HepG2 (cell line): ENCODE results near the gene INO80C. TPM values are rescaled to one million over a fixed set of nuclear protein-coding genes. Genes with fewer than 3 reads are reported as not detected.

Source experiments
- ADNP ChIP-seq: sonication (generic); formaldehyde crosslinking; IDR thresholded peaks from 2 replicates; pipeline ENCODE4 v1.4.0; 2020; ENCODE audit warnings: missing genetic modification reagents
- CSRNP2 ChIP-seq: sonication (generic); formaldehyde crosslinking; conservative IDR thresholded peaks from 2 replicates; pipeline ENCODE4 v1.8.0; 2022; ENCODE audit warnings: low read depth, missing genetic modification reagents
- E2F1 ChIP-seq: sonication (generic); formaldehyde crosslinking; IDR thresholded peaks from 2 replicates; pipeline ENCODE4 v1.5.0; 2020; ENCODE audit warnings: missing genetic modification reagents
- EEA1 ChIP-seq: sonication (generic); formaldehyde crosslinking; IDR thresholded peaks from 2 replicates; pipeline ENCODE4 v1.5.1; 2020; ENCODE audit warnings: mild to moderate bottlenecking, missing genetic modification reagents, borderline replicate concordance
- ETV5 ChIP-seq: IDR thresholded peaks from 2 replicates; pipeline ENCODE4 v1.6.1; 2018; ENCODE audit warnings: missing biosample characterization, missing genetic modification reagents, inconsistent platforms, borderline replicate concordance
- HNF1B ChIP-seq: sonication (generic); formaldehyde crosslinking; IDR thresholded peaks from 2 replicates; pipeline ENCODE4 v1.5.1; 2020; ENCODE audit warnings: mild to moderate bottlenecking, moderate library complexity, missing genetic modification reagents
- MXI1 ChIP-seq: IDR thresholded peaks from 3 replicates; pipeline ENCODE4 v1.6.1; 2012; ENCODE audit warnings: low read depth, low read length, inconsistent platforms, borderline replicate concordance
- MZF1 ChIP-seq: sonication (generic); formaldehyde crosslinking; IDR thresholded peaks from 2 replicates; pipeline ENCODE4 v1.8.1; 2023; ENCODE audit warnings: mild to moderate bottlenecking, missing genetic modification reagents, borderline replicate concordance
- POLR2AphosphoS2 ChIP-seq: IDR thresholded peaks from 2 replicates; pipeline ENCODE4 v1.6.1; 2011; ENCODE audit warnings: low read depth, low read length, improper control_type of control experiment
- RAD51 ChIP-seq: fragments of 450-650 bp; IDR thresholded peaks from 2 replicates; pipeline ENCODE4 v1.6.1; 2016; ENCODE audit warnings: borderline replicate concordance
- REXO4 ChIP-seq: sonication (generic); formaldehyde crosslinking; IDR thresholded peaks from 2 replicates; pipeline ENCODE4 v1.8.0; 2022; ENCODE audit warnings: missing genetic modification reagents, mild to moderate bottlenecking, borderline replicate concordance
- RFX3 ChIP-seq: IDR thresholded peaks from 2 replicates; pipeline ENCODE4 v1.6.1; 2016; ENCODE audit warnings: missing biosample characterization, missing genetic modification reagents
- SALL2 ChIP-seq: sonication (generic); formaldehyde crosslinking; IDR thresholded peaks from 2 replicates; pipeline ENCODE4 v1.8.1; 2023; ENCODE audit warnings: mild to moderate bottlenecking, missing genetic modification reagents, inconsistent platforms
- ZBTB8A ChIP-seq: sonication (generic); formaldehyde crosslinking; IDR thresholded peaks from 2 replicates; pipeline ENCODE4 v1.4.0; 2020; ENCODE audit warnings: mild to moderate bottlenecking, low read depth, missing genetic modification reagents, borderline replicate concordance
- ZNF292 ChIP-seq: sonication (generic); formaldehyde crosslinking; IDR thresholded peaks from 2 replicates; pipeline ENCODE4 v1.8.1; 2022; ENCODE audit warnings: mild to moderate bottlenecking, low read depth, missing genetic modification reagents, borderline replicate concordance
- ZNF335 ChIP-seq: sonication (generic); formaldehyde crosslinking; IDR thresholded peaks from 2 replicates; pipeline ENCODE4 v1.4.0; 2020; ENCODE audit warnings: missing genetic modification reagents
- ZNF510 ChIP-seq: sonication (generic); formaldehyde crosslinking; IDR thresholded peaks from 2 replicates; pipeline ENCODE4 v1.4.0; 2020; ENCODE audit warnings: low read depth, mild to moderate bottlenecking, missing genetic modification reagents
- ZNF569 ChIP-seq: sonication (generic); formaldehyde crosslinking; IDR thresholded peaks from 2 replicates; pipeline ENCODE4 v1.5.0; 2020; ENCODE audit warnings: mild to moderate bottlenecking, missing genetic modification reagents, moderate library complexity, borderline replicate concordance
- ZNF768 ChIP-seq: sonication (generic); formaldehyde crosslinking; IDR thresholded peaks from 2 replicates; pipeline ENCODE4 v1.4.0; 2020; ENCODE audit warnings: missing genetic modification reagents
- ZNF784 ChIP-seq: sonication (generic); formaldehyde crosslinking; IDR thresholded peaks from 2 replicates; pipeline ENCODE4 v1.5.1; 2020; ENCODE audit warnings: missing genetic modification reagents, mild to moderate bottlenecking, borderline replicate concordance
- ZNF883 ChIP-seq: sonication (generic); formaldehyde crosslinking; IDR thresholded peaks from 2 replicates; pipeline ENCODE4 v1.5.1; 2020; ENCODE audit warnings: mild to moderate bottlenecking, missing genetic modification reagents; ENCODE audit errors: not compliant biosample characterization
- polyA plus RNA-seq, 8 experiments: library from polyadenylated mRNA; depleted of rRNA in 3 of 8; stranded (reverse) in 7 of 8; unstranded in 1 of 8; fragments of >200 nt; fragmentation: Illumina TruSeq in 4 of 8; extraction: Trizol in 4 of 8; gene quantifications; 2 replicates each; pipeline versions ENCODE4 v1.2.1 to v1.2.3, GENCODE V29; 2011 to 2016; ENCODE audit warnings: low read depth in 4 of 8, missing spikeins in 1 of 8, mixed read lengths in 1 of 8; ENCODE audit not compliant: insufficient read depth in 1 of 8
- total RNA-seq, 5 experiments: library from RNA; depleted of rRNA; stranded (reverse); fragments of >200 nt; fragmentation: Illumina TruSeq; extraction: Trizol; gene quantifications; 2 replicates each; pipeline ENCODE4 v1.2.3, GENCODE V29; 2016; ENCODE audit warnings: low read depth in 1 of 5
- TF ChIP-seq, protein P1 (sequence below): sonication (generic); formaldehyde crosslinking; IDR thresholded peaks from 2 replicates; pipeline ENCODE4 v1.5.0; 2020; ENCODE audit warnings: mild to moderate bottlenecking, missing genetic modification reagents

The INO80C gene
- total and polyA plus RNA-seq, 2 of the 13 experiments (the other 11 are each of a cell fraction or from before 2014, with no cell fraction given) = 8.2 to 15.4 TPM

GRCh38 chr18:35458677-35459441 is 38.9 kb downstream of the INO80C start (continued):
- TF ChIP-seq ETV5 (CRISPR knock-in tag) (peak; percentile 80; the same call in 1 of the 2 replicates), RFX3 (CRISPR knock-in tag) (no peak), E2F1 (CRISPR knock-in tag) (no peak), ZNF510 (CRISPR knock-in tag) (no peak), ZNF768 (CRISPR knock-in tag) (no peak), RAD51 (no peak), ZNF569 (CRISPR knock-in tag) (no peak), CSRNP2 (no peak), HNF1B (CRISPR knock-in tag) (peak; percentile 83), MXI1 (no peak), ADNP (CRISPR knock-in tag) (no peak), ZBTB8A (no peak), REXO4 (CRISPR knock-in tag) (no peak), ZNF292 (CRISPR knock-in tag) (peak; percentile 97), POLR2AphosphoS2 (no peak), SALL2 (CRISPR knock-in tag) (no peak), ZNF335 (CRISPR knock-in tag) (0 out of 2 replicates have a peak, but pooled peaks have one; percentile 12), ZNF784 (no peak), EEA1 (CRISPR knock-in tag) (no peak), ZNF883 (CRISPR knock-in tag) (no peak), MZF1 (CRISPR knock-in tag) (no peak)
- TF ChIP-seq, protein P1, sequence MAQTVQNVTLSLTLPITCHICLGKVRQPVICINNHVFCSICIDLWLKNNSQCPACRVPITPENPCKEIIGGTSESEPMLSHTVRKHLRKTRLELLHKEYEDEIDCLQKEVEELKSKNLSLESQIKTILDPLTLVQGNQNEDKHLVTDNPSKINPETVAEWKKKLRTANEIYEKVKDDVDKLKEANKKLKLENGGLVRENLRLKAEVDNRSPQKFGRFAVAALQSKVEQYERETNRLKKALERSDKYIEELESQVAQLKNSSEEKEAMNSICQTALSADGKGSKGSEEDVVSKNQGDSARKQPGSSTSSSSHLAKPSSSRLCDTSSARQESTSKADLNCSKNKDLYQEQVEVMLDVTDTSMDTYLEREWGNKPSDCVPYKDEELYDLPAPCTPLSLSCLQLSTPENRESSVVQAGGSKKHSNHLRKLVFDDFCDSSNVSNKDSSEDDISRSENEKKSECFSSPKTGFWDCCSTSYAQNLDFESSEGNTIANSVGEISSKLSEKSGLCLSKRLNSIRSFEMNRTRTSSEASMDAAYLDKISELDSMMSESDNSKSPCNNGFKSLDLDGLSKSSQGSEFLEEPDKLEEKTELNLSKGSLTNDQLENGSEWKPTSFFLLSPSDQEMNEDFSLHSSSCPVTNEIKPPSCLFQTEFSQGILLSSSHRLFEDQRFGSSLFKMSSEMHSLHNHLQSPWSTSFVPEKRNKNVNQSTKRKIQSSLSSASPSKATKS (CRISPR knock-in tag) = no peak
